CD4-positive, alpha-beta T cell (primary cell): ENCODE results near the gene CPED1. TPM values are rescaled to one million over a fixed set of nuclear protein-coding genes. Genes with fewer than 3 reads are reported as not detected.

Experiments
- ATAC-seq: fragments of 200-7000 bp; cut with Tn5 transposase; one replicate; pipeline ENCODE4 v1.10.0; 2022; ENCODE audit warnings: mild to moderate bottlenecking; ENCODE audit not compliant: poor library complexity
- CTCF ChIA-PET: fragments of 350-600 bp; sonication (Branson Sonifier 250); formaldehyde crosslinking; loops from one replicate; lab custom pipeline; 2021; ENCODE audit warnings: antibody characterized with exemption, inconsistent platforms; lab: Charles Lee
- POLR2A ChIA-PET: fragments of 350-600 bp; sonication (Branson Sonifier 250); formaldehyde crosslinking; loops from one replicate; lab custom pipeline; 2021; ENCODE audit warnings: antibody characterized with exemption, inconsistent platforms; lab: Charles Lee
- DNase-seq, 14 experiments: peaks; one replicate each; pipeline ENCODE4 v3.0.0-alpha.2; 2013 to 2020; ENCODE audit warnings: mixed read lengths in 2 of 14
- H3K27ac ChIP-seq, 2 donors: one replicate each; pipeline versions ENCODE4 v1.5.1 to v1.7.0; 2013; ENCODE audit warnings: low read length in 2 of 2, low read depth in 1 of 2, mild to moderate bottlenecking in 1 of 2
- H3K27me3 ChIP-seq, 2 experiments: 1 replicate in 1 of 2; 2 replicates in 1 of 2; pipeline versions ENCODE4 v1.6.1 to v1.7.0; 2013; ENCODE audit warnings: low read length in 2 of 2, control low read depth in 1 of 2, mild to moderate bottlenecking in 1 of 2, moderate library complexity in 1 of 2; ENCODE audit not compliant: insufficient read depth in 2 of 2, control insufficient read depth in 1 of 2
- H3K36me3 ChIP-seq: one replicate; pipeline ENCODE4 v1.6.1; 2013; ENCODE audit warnings: low read length, control low read depth; ENCODE audit not compliant: insufficient read depth
- H3K4me1 ChIP-seq: one replicate; pipeline ENCODE4 v1.6.1; 2013; ENCODE audit warnings: low read length, control low read depth; ENCODE audit not compliant: insufficient read depth
- H3K4me3 ChIP-seq: one replicate; pipeline ENCODE4 v1.5.1; 2013; ENCODE audit warnings: mild to moderate bottlenecking, low read length, moderate library complexity
- H3K9me3 ChIP-seq, 2 experiments: 1 replicate in 1 of 2; 2 replicates in 1 of 2; pipeline versions ENCODE4 v1.6.1 to v1.7.0; 2013; ENCODE audit warnings: low read length in 2 of 2, mild to moderate bottlenecking in 2 of 2, control low read depth in 1 of 2, moderate library complexity in 1 of 2; ENCODE audit not compliant: control insufficient read depth in 1 of 2, insufficient read depth in 1 of 2
- H3K27ac Mint-ChIP-seq: one replicate; pipeline ENCODE4 v1.8.0; 2020; ENCODE audit warnings: mixed read lengths
- H3K27me3 Mint-ChIP-seq: one replicate; pipeline ENCODE4 v1.8.0; 2021; ENCODE audit warnings: mixed read lengths
- H3K36me3 Mint-ChIP-seq: one replicate; pipeline ENCODE4 v1.8.0; 2021; ENCODE audit warnings: low read depth, mixed read lengths
- H3K4me1 Mint-ChIP-seq: one replicate; pipeline ENCODE4 v1.8.0; 2021; ENCODE audit warnings: low read depth, mixed read lengths
- H3K4me3 Mint-ChIP-seq: one replicate; pipeline ENCODE4 v1.8.0; 2020; ENCODE audit warnings: mild to moderate bottlenecking, mixed read lengths
- H3K9me3 Mint-ChIP-seq: one replicate; pipeline ENCODE4 v1.8.0; 2020; ENCODE audit warnings: mixed read lengths
- CTCF ChIP-seq: fragments of 200-600 bp; IDR thresholded peaks from one replicate; pipeline ENCODE4 v1.8.0; 2022; ENCODE audit warnings: antibody characterized with exemption, mild to moderate bottlenecking
- intact Hi-C, 2 experiments: fragments of 100-400 bp; cut with DNase I in 1 of 2; cut with micrococcal nuclease in 1 of 2; formaldehyde crosslinking; loops; one replicate each; pipeline versions ENCODE4 v1.15.1 to v1.9.0; 2023 to 2025; cut with DNase I, micrococcal nuclease
- total RNA-seq, 174 experiments: library from RNA in 2 of 174; stranded (reverse) in 2 of 174; gene quantifications; one replicate each; pipeline ENCODE4 v1.2.3 and lab custom pipeline; 2021 to 2026

The CPED1 gene
- total RNA-seq, 2 experiments from 2014 or later, result 0.08 to 0.19 TPM

- intact Hi-C loops, result no loop called here
- Mint-ChIP-seq H3K9me3 (no peaks in the 10 kb centered on the region), H3K4me3 (no peak overlapping the region), H3K4me1 (peaks cover 24% of the 10 kb centered on the region), H3K36me3 (no peaks in the 10 kb centered on the region), H3K27me3 (peaks cover 20% of the 10 kb centered on the region), H3K27ac (no peak overlapping the region)
- DNase-seq (no peak), ATAC-seq (no peak)
- H3K4me1 ChIP-seq, result peaks cover 5% of the 10 kb centered on the region
- no peak for TF ChIP-seq CTCF
- ChIA-PET CTCF (no interaction called here), POLR2A (no interaction called here)
- H3K9me3 ChIP-seq, result no peaks in the 10 kb centered on the region
- H3K27ac ChIP-seq, result no peak overlapping the region
- H3K36me3 ChIP-seq, result no peaks in the 10 kb centered on the region
- peaks cover 0 to 14% of the 10 kb centered on the region in 2 experiments for H3K27me3 ChIP-seq
- H3K4me3 ChIP-seq, result no peak overlapping the region
These were observed 12.9 kb downstream of the CPED1 start for GRCh38 chr7:121001234-121001906.

GRCh38 chr7:121002048-121002756 lies 13.7 kb downstream of the CPED1 start:
- no peaks in the 10 kb centered on the region for H3K9me3 Mint-ChIP-seq
- Histone ChIP-seq H3K4me3 (no peak overlapping the region), H3K36me3 (no peaks in the 10 kb centered on the region), H3K27me3 (peaks cover 0 to 14% of the 10 kb centered on the region in 2 experiments), H3K27ac (no peak overlapping the region), H3K4me1 (no peaks in the 10 kb centered on the region), H3K9me3 (no peaks in the 10 kb centered on the region)
- POLR2A ChIA-PET, result no interaction called here
- TF ChIP-seq CTCF, result no peak
- CTCF ChIA-PET, result no interaction called here
- H3K4me3 Mint-ChIP-seq, result no peak overlapping the region
- no peak overlapping the region for H3K27ac Mint-ChIP-seq
- H3K27me3 Mint-ChIP-seq, result peaks cover 28% of the 10 kb centered on the region
- H3K4me1 Mint-ChIP-seq, result peaks cover 16% of the 10 kb centered on the region
- ATAC-seq, result no peak
- DNase-seq, result no peak
- intact Hi-C loops, result no loop called here
- no peaks in the 10 kb centered on the region for H3K36me3 Mint-ChIP-seq

- no peak overlapping the region for H3K4me3 Mint-ChIP-seq
- Histone ChIP-seq H3K4me1 (no peaks in the 10 kb centered on the region), H3K4me3 (no peak overlapping the region), H3K27me3 (peaks cover 0 to 17% of the 10 kb centered on the region in 2 experiments), H3K36me3 (no peaks in the 10 kb centered on the region), H3K9me3 (no peaks in the 10 kb centered on the region), H3K27ac (no peak overlapping the region)
- no peak overlapping the region for H3K27ac Mint-ChIP-seq
- TF ChIP-seq CTCF, result no peak
- peaks cover 34% of the 10 kb centered on the region for H3K27me3 Mint-ChIP-seq
- CTCF ChIA-PET, result no interaction called here
- peaks cover 16% of the 10 kb centered on the region for H3K4me1 Mint-ChIP-seq
- H3K36me3 Mint-ChIP-seq, result no peaks in the 10 kb centered on the region
- intact Hi-C loops, result no loop called here
- POLR2A ChIA-PET, result no interaction called here
- no peaks in the 10 kb centered on the region for H3K9me3 Mint-ChIP-seq
- DNase-seq (no peak), ATAC-seq (no peak)
These were observed 14.3 kb downstream of the CPED1 start for GRCh38 chr7:121002757-121003200.
